Left lung (tissue), 10 donors: Measurements from ENCODE around the gene KLF16. TPM values are rescaled to one million over a fixed set of nuclear protein-coding genes. Genes with fewer than 3 reads are reported as not detected.

Source experiments
- ATAC-seq: fragments of 200-7000 bp; cut with Tn5 transposase; one replicate; pipeline ENCODE4 v1.9.1; 2020; ENCODE audit warnings: moderate library complexity
- DNase-seq, 4 donors: peaks; one replicate each; pipeline ENCODE4 v3.0.0-alpha.2; 2013 to 2020
- H3K27ac ChIP-seq, 2 donors: fragments of 200-600 bp; sonication (generic) in 1 of 2; one replicate each; pipeline versions ENCODE4 v1.5.0 to v1.8.0; 2020 to 2021
- H3K27me3 ChIP-seq, 2 donors: fragments of 200-600 bp; sonication (generic) in 1 of 2; one replicate each; pipeline versions ENCODE4 v1.5.0 to v1.8.0; 2020 to 2021
- H3K36me3 ChIP-seq, 2 donors: fragments of 200-600 bp; sonication (generic) in 1 of 2; one replicate each; pipeline versions ENCODE4 v1.5.0 to v1.8.0; 2020 to 2021
- H3K4me1 ChIP-seq, 2 donors: fragments of 200-600 bp; one replicate each; pipeline ENCODE4 v1.8.0; 2021
- H3K4me3 ChIP-seq, 2 donors: fragments of 200-600 bp; sonication (generic) in 1 of 2; one replicate each; pipeline versions ENCODE4 v1.5.0 to v1.8.0; 2020 to 2021; ENCODE audit warnings: mild to moderate bottlenecking in 1 of 2
- H3K9me3 ChIP-seq, 2 donors: fragments of 200-600 bp; sonication (generic) in 1 of 2; one replicate each; pipeline versions ENCODE4 v1.5.0 to v1.8.0; 2020 to 2021
- CTCF ChIP-seq, 2 donors: fragments of 200-600 bp; sonication (generic) in 1 of 2; IDR thresholded peaks; one replicate each; pipeline versions ENCODE4 v1.5.0 to v1.8.0; 2021; ENCODE audit warnings: antibody characterized with exemption in 2 of 2
- intact Hi-C, 2 donors: fragments of 100-400 bp; cut with DNase I; formaldehyde crosslinking; loops; one replicate each; pipeline versions ENCODE4 v1.11.2 to v1.14.2; 2022
- polyA plus RNA-seq, 6 donors: library from polyadenylated mRNA; unstranded; fragments of 120-200 nt; gene quantifications; one replicate each; pipeline ENCODE4 v1.2.1, GENCODE V29; 2013; ENCODE audit not compliant: insufficient read length in 6 of 6
- total RNA-seq, 2 donors: library from RNA; stranded (reverse); fragmentation: NEBNext Ultra II Directional; extraction: Animal tissue kit (Norgen Biotek cat#: 25700); gene quantifications; one replicate each; pipeline ENCODE4 v1.2.1, GENCODE V29; 2021
- donor health status: DM: no; HTN: yes; CAD: no.
- donor health status: DM: no; HTN: no; CAD: no.

Gene KLF16
- total and polyA plus RNA-seq, 8 donors, result 4.3 to 28.8 (median 7.6) TPM

- Histone ChIP-seq H3K36me3 (peaks cover 0 to 45% of the 10 kb centered on the region in 2 donors), H3K4me3 (no peak overlapping the region), H3K27me3 (no peaks in the 10 kb centered on the region), H3K4me1 (peaks cover 6 to 53% of the 10 kb centered on the region in 2 donors), H3K27ac (peak overlapping the region in 1 of 2 donors; percentile 55), H3K9me3 (no peaks in the 10 kb centered on the region)
- no peak for TF ChIP-seq CTCF (IDR thresholded peaks at IDR 0.05)
- intact Hi-C loops, result no loop called here
- DNase-seq, result no peak
- ATAC-seq, result no peak
Observed at GRCh38 chr19:1910177-1910576, 46.8 kb upstream of the KLF16 start.

DNA sequence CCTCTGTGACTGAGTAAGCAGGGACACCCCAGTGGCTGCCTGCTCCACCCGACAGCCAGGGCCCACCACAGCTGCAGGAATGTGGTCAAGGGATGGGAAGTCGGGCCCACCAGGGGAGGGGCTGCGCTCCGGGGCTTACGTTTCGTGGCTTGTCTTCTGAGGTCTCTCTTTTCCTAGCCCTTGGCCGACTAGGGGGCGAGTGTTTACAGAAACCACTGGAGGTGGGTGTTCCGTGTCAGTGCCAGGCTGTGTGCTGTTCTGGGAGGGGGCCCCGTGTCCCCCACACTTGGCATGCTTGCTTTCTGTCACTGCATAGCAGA lies 46.3 kb upstream of the KLF16 start:
- no peak overlapping the region for H3K4me3 ChIP-seq
- peaks cover 9 to 56% of the 10 kb centered on the region in 2 donors for H3K4me1 ChIP-seq
- no peaks in the 10 kb centered on the region for H3K27me3 ChIP-seq
- intact Hi-C loops, result no loop called here
- TF ChIP-seq CTCF (IDR thresholded peaks at IDR 0.05), result no peak
- DNase-seq (no peak), ATAC-seq (no peak)
- no peaks in the 10 kb centered on the region for H3K9me3 ChIP-seq
- H3K27ac ChIP-seq, result peak overlapping the region in 1 of 2 donors; percentile 55
- peaks cover 0 to 40% of the 10 kb centered on the region in 2 donors for H3K36me3 ChIP-seq

DNA sequence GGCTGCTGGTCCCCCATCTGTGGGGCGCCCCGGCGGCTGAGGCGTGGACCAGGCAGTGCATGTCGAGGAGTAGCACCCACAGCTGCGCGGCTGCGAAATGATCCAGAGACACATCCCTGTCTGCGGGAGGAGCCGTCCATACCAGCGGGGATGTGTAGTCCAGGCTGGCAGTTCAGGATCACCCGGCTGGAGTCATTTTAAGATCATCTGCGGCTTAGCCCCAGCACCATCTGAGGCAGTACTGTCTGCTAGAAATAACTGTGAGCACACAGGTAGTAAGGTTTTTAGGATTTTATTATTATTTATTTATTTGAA lies 44.9 kb upstream of the KLF16 start:
- Histone ChIP-seq H3K27ac (no peak overlapping the region), H3K4me3 (peak overlapping the region in 1 of 2 donors; percentile 8), H3K36me3 (peaks cover 0 to 26% of the 10 kb centered on the region in 2 donors), H3K9me3 (no peaks in the 10 kb centered on the region), H3K27me3 (no peaks in the 10 kb centered on the region), H3K4me1 (peaks cover 13 to 70% of the 10 kb centered on the region in 2 donors)
- DNase-seq (peak in 1 of 4 donors; percentile 78), ATAC-seq (no peak)
- TF ChIP-seq CTCF (IDR thresholded peaks at IDR 0.05), result no peak
- intact Hi-C loops, result no loop called here

- Histone ChIP-seq H3K4me3 (peak overlapping the region in 1 of 2 donors; percentile 8), H3K27me3 (no peaks in the 10 kb centered on the region), H3K4me1 (peaks cover 13 to 70% of the 10 kb centered on the region in 2 donors), H3K27ac (no peak overlapping the region), H3K9me3 (no peaks in the 10 kb centered on the region), H3K36me3 (peaks cover 0 to 21% of the 10 kb centered on the region in 2 donors)
- ATAC-seq (no peak), DNase-seq (peak in 1 of 4 donors; percentile 81)
- no peak for TF ChIP-seq CTCF (IDR thresholded peaks at IDR 0.05)
- intact Hi-C loops, result no loop called here
Observed at GRCh38 chr19:1907563-1908363, 44.4 kb upstream of the KLF16 start.

- Histone ChIP-seq H3K4me1 (peaks cover 13 to 74% of the 10 kb centered on the region in 2 donors), H3K4me3 (no peak overlapping the region), H3K9me3 (no peaks in the 10 kb centered on the region), H3K36me3 (peaks cover 0 to 14% of the 10 kb centered on the region in 2 donors), H3K27me3 (no peaks in the 10 kb centered on the region), H3K27ac (no peak overlapping the region)
- TF ChIP-seq CTCF (IDR thresholded peaks at IDR 0.05), result no peak
- intact Hi-C loops, result no loop called here
- ATAC-seq, result no peak
- DNase-seq, result no peak
Observed at GRCh38 chr19:1906985-1907562, 43.7 kb upstream of the KLF16 start.
